H7 (cell line): ENCODE results near the gene CAAP1. TPM values are rescaled to one million over a fixed set of nuclear protein-coding genes. Genes with fewer than 3 reads are reported as not detected.

Experiments used
- DNase-seq: peaks from one replicate; pipeline ENCODE4 v3.0.0; 2012
- H3K27me3 ChIP-seq: 2 replicates; pipeline ENCODE4 v1.6.0; 2011; ENCODE audit warnings: mild to moderate bottlenecking, low read length; ENCODE audit not compliant: control insufficient read depth, insufficient read depth
- H3K36me3 ChIP-seq: replicated peaks from 2 replicates; pipeline ENCODE4 v1.5.1; 2011; ENCODE audit warnings: low read length; ENCODE audit not compliant: control insufficient read depth, insufficient read depth
- H3K4me3 ChIP-seq: 2 replicates; pipeline ENCODE4 v1.5.1; 2011; ENCODE audit warnings: low read depth, mild to moderate bottlenecking, control low read depth, low read length, moderate library complexity; ENCODE audit not compliant: insufficient read depth
- total RNA-seq: library from RNA; depleted of rRNA; stranded (reverse); fragments of >200 nt; shearing (Covaris generic); gene quantifications from 2 replicates; pipeline ENCODE4 v1.2.3, GENCODE V29; 2014; rRNA removed

CAAP1 gene
- total RNA-seq, 1 experiment from 2014 or later: 38.5 TPM

DNA sequence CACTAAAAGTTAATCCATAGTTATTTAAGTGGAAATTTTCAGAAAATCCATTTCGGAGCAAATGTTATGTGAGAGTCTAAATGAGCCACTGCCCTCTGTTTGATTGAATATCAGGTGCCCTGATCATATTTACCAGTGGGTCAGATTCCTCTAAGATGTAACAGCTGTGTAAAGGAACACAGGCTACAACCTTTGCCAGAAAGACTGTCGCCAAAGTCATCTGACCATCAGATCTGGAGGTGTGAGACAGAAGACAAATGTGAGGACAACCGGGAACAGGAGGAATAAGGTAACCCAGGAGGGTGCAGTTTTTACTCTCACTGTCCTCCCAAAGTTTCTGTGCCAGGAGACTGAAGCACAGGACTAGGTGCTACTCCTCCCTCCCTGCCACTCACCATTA is 90.8 kb downstream of the CAAP1 start:
- H3K36me3 ChIP-seq: no peaks in the 10 kb centered on the region
- H3K4me3 ChIP-seq: no peak overlapping the region
- H3K27me3 ChIP-seq: no peaks in the 10 kb centered on the region
- no peak for DNase-seq

DNA sequence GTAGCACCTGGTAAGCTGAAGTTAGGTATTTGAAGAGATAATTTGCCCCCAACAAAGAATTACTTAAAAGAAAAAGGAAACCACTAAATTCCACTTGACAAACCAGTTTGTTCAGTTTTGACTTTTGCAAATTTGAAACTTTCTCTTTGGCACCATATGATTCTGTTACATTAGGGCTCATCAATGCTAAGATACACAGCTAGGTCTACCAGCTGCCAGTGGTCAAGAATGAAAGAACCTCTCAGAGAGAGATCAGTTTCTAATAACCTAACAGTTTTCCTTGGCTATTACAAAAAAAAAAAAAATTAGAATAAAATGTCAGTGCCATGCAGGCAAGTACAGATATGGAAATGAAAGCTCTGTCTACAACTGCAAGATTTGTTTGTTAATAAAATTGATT is 92.3 kb downstream of the CAAP1 start:
- Histone ChIP-seq H3K4me3 (no peak overlapping the region), H3K36me3 (no peaks in the 10 kb centered on the region), H3K27me3 (no peaks in the 10 kb centered on the region)
- DNase-seq: no peak

DNA sequence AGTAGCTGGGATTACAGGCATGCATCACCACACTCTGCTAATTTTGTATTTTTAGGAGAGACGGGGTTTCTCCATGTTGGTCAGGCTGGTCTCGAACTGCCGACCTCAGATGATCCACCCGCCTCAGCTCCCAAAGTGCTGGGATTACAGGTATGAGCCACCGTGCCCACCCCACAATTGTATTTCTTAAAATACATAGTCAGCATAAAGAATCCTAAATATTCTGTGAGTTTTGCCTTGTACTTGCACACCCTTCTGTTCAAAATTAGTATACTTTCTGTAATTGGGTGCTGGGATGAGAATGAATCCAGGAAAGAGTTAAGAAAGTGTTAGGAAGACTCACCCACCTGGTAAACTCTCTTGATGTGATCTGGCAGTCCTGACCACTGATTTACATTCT is 101.3 kb downstream of the CAAP1 start:
- H3K27me3 ChIP-seq: no peaks in the 10 kb centered on the region
- DNase-seq: no peak
- no peak overlapping the region for H3K4me3 ChIP-seq
- no peaks in the 10 kb centered on the region for H3K36me3 ChIP-seq

Other genes with a start within 250 kb of the CAAP1 start
- 44.6 and 46.5 TPM in 2 replicates for gene PLAA, start 54.4 kb upstream of the CAAP1 start, total RNA-seq
- gene IFT74, start 63.6 kb upstream of the CAAP1 start, total RNA-seq: 6.2 and 11.3 TPM in 2 replicates
- not detected in 2 replicates for gene LRRC19, start 112.9 kb upstream of the CAAP1 start, total RNA-seq
- 0.37 and 0.45 TPM in 2 replicates for gene TEK, start 216.4 kb upstream of the CAAP1 start, total RNA-seq